Osteoblast (primary cell): ENCODE data around the gene ARL8A. TPM values are rescaled to one million over a fixed set of nuclear protein-coding genes. Genes with fewer than 3 reads are reported as not detected.

ENCODE experiments used
- DNase-seq: peaks from one replicate; pipeline ENCODE4 v3.0.0; 2011; ENCODE audit warnings: low spot score, mixed read lengths; ENCODE audit not compliant: insufficient read length; ENCODE audit errors: missing footprints
- H2AFZ ChIP-seq: 2 replicates; pipeline ENCODE4 v1.6.0; 2011; ENCODE audit warnings: mild to moderate bottlenecking, low read length
- H3K27ac ChIP-seq: 2 replicates; pipeline ENCODE4 v1.5.1; 2011; ENCODE audit warnings: mild to moderate bottlenecking, low read depth, low read length, moderate library complexity
- H3K27me3 ChIP-seq: 2 replicates; pipeline ENCODE4 v1.6.0; 2012; ENCODE audit warnings: mild to moderate bottlenecking, control low read depth, inconsistent platforms, low read length, moderate library complexity; ENCODE audit not compliant: insufficient read depth
- H3K36me3 ChIP-seq: 2 replicates; pipeline ENCODE4 v1.5.1; 2011; ENCODE audit warnings: mild to moderate bottlenecking, low read length, control low read depth, moderate library complexity; ENCODE audit not compliant: insufficient read depth
- H3K4me1 ChIP-seq: 2 replicates; pipeline ENCODE4 v1.5.1; 2011; ENCODE audit warnings: mild to moderate bottlenecking, low read length, control low read depth, moderate library complexity; ENCODE audit not compliant: insufficient read depth
- H3K4me2 ChIP-seq: 2 replicates; pipeline ENCODE4 v1.6.0; 2011; ENCODE audit warnings: mild to moderate bottlenecking, low read length; ENCODE audit not compliant: insufficient read depth
- H3K4me3 ChIP-seq: fragments of 200-600 bp; sonication (generic); 3 replicates; pipeline ENCODE4 v1.5.1; 2012; ENCODE audit warnings: mild to moderate bottlenecking, low read length, inconsistent platforms; ENCODE audit not compliant: insufficient read depth
- H3K79me2 ChIP-seq: 2 replicates; pipeline ENCODE4 v1.6.0; 2012; ENCODE audit warnings: mild to moderate bottlenecking, low read length, control low read depth, inconsistent platforms; ENCODE audit not compliant: insufficient read depth
- H3K9me3 ChIP-seq: 2 replicates; pipeline ENCODE4 v1.5.1; 2011; ENCODE audit warnings: low read depth, low read length, control low read depth
- H4K20me1 ChIP-seq: 2 replicates; pipeline ENCODE4 v1.6.0; 2012; ENCODE audit warnings: mild to moderate bottlenecking, low read length, control low read depth; ENCODE audit not compliant: insufficient read depth
- CTCF ChIP-seq: IDR thresholded peaks from 2 replicates; pipeline ENCODE4 v1.5.1; 2011; ENCODE audit warnings: mild to moderate bottlenecking, low read depth, low read length, moderate library complexity; ENCODE audit errors: extremely low read depth
- total RNA-seq: library from RNA; depleted of rRNA; stranded (reverse); fragments of >200 nt; gene quantifications from 2 replicates; pipeline ENCODE4 v1.2.3, GENCODE V29; 2012

The ARL8A gene
- total RNA-seq, 1 donor: 24.2 TPM

GRCh38 chr1:202158810-202159533 lies 14.4 kb upstream of the ARL8A start:
- Histone ChIP-seq H3K79me2 (no peaks in the 10 kb centered on the region), H3K4me2 (no peak overlapping the region), H3K27me3 (no peaks in the 10 kb centered on the region), H2AFZ (no peak overlapping the region), H3K9me3 (no peaks in the 10 kb centered on the region), H3K36me3 (no peaks in the 10 kb centered on the region), H4K20me1 (no peaks in the 10 kb centered on the region), H3K27ac (no peak overlapping the region), H3K4me3 (no peak overlapping the region), H3K4me1 (peaks cover 10% of the 10 kb centered on the region)
- no peak for DNase-seq
- no peak for TF ChIP-seq CTCF

- peaks cover 2% of the 10 kb centered on the region for H3K27me3 ChIP-seq
- H4K20me1 ChIP-seq: no peaks in the 10 kb centered on the region
- no peaks in the 10 kb centered on the region for H3K79me2 ChIP-seq
- H3K36me3 ChIP-seq: no peaks in the 10 kb centered on the region
- no peaks in the 10 kb centered on the region for H3K9me3 ChIP-seq
- DNase-seq: no peak
- no peak overlapping the region for H2AFZ ChIP-seq
- H3K4me3 ChIP-seq: no peak overlapping the region
- H3K4me2 ChIP-seq: no peak overlapping the region
- H3K4me1 ChIP-seq: peaks cover 10% of the 10 kb centered on the region
- no peak for TF ChIP-seq CTCF
- no peak overlapping the region for H3K27ac ChIP-seq
These were observed 13.4 kb upstream of the ARL8A start for GRCh38 chr1:202157945-202158344.

GRCh38 chr1:202156590-202156989 lies 12.1 kb upstream of the ARL8A start:
- no peak for TF ChIP-seq CTCF
- Histone ChIP-seq H3K27ac (no peak overlapping the region), H3K4me2 (no peak overlapping the region), H3K27me3 (peaks cover 2% of the 10 kb centered on the region), H3K4me3 (no peak overlapping the region), H3K9me3 (no peaks in the 10 kb centered on the region), H2AFZ (no peak overlapping the region), H3K79me2 (no peaks in the 10 kb centered on the region), H4K20me1 (no peaks in the 10 kb centered on the region), H3K36me3 (no peaks in the 10 kb centered on the region), H3K4me1 (peaks cover 10% of the 10 kb centered on the region)
- no peak for DNase-seq

GRCh38 chr1:202155478-202156021 lies 11.0 kb upstream of the ARL8A start:
- no peak overlapping the region for H3K27ac ChIP-seq
- H3K4me1 ChIP-seq: peaks cover 10% of the 10 kb centered on the region
- no peaks in the 10 kb centered on the region for H3K36me3 ChIP-seq
- no peak overlapping the region for H3K4me3 ChIP-seq
- peak; percentile 87 for DNase-seq
- TF ChIP-seq CTCF: no peak
- peaks cover 2% of the 10 kb centered on the region for H3K27me3 ChIP-seq
- no peaks in the 10 kb centered on the region for H3K9me3 ChIP-seq
- H3K79me2 ChIP-seq: no peaks in the 10 kb centered on the region
- no peak overlapping the region for H2AFZ ChIP-seq
- H3K4me2 ChIP-seq: no peak overlapping the region
- H4K20me1 ChIP-seq: no peaks in the 10 kb centered on the region
